IMR-90 (cell line): ENCODE results near the gene ABLIM3. TPM values are rescaled to one million over a fixed set of nuclear protein-coding genes. Genes with fewer than 3 reads are reported as not detected.

Source experiments
- ATAC-seq: fragments of 200-7000 bp; cut with Tn5 transposase; 2 replicates; pipeline ENCODE4 v1.9.1; 2020; ENCODE audit warnings: low read depth, mild to moderate bottlenecking, moderate library complexity
- BruUV-seq: library from RNA; stranded (reverse); fragments of 400-500 nt; replicated peaks from 2 replicates; lab custom pipeline; 2021; lab: Mats Ljungman, UMichigan
- CTCF ChIA-PET: fragments of 300-600 bp; formaldehyde crosslinking; extraction: SDS; loops from one replicate; lab custom pipeline; 2021; ENCODE audit warnings: antibody characterized with exemption; lab: Yijun Ruan, JAX
- POLR2A ChIA-PET: fragments of 300-600 bp; sonication (Branson Sonifier 250); formaldehyde crosslinking; loops from one replicate; lab custom pipeline; 2022; ENCODE audit warnings: antibody characterized with exemption; ENCODE audit not compliant: unreplicated experiment; lab: Charles Lee
- DNase-seq: peaks from one replicate; pipeline ENCODE4 v3.0.0; 2013
- H2AFZ ChIP-seq: replicated peaks from 2 replicates; pipeline ENCODE3; 2013; ENCODE audit warnings: low read length, mild to moderate bottlenecking; ENCODE audit not compliant: poor library complexity
- H2AK5ac ChIP-seq: 2 replicates; pipeline ENCODE4 v1.6.1; 2013; ENCODE audit warnings: low read depth, low read length, inconsistent platforms
- H2AK9ac ChIP-seq: replicated peaks from 2 replicates; pipeline ENCODE3; 2013; ENCODE audit warnings: mild to moderate bottlenecking, low read depth, low read length, moderate library complexity; ENCODE audit not compliant: poor library complexity
- H2BK120ac ChIP-seq: 2 replicates; pipeline ENCODE4 v1.6.1; 2013; ENCODE audit warnings: low read depth, low read length, inconsistent platforms
- H2BK15ac ChIP-seq: 3 replicates; pipeline ENCODE4 v1.6.1; 2013; ENCODE audit warnings: low read depth, low read length, inconsistent platforms
- H2BK20ac ChIP-seq: 2 replicates; pipeline ENCODE4 v1.6.1; 2013; ENCODE audit warnings: low read depth, mild to moderate bottlenecking, inconsistent platforms, low read length, moderate library complexity
- H2BK5ac ChIP-seq: 2 replicates; pipeline ENCODE4 v1.6.1; 2013; ENCODE audit warnings: mild to moderate bottlenecking, low read depth, low read length, inconsistent platforms; ENCODE audit not compliant: poor library complexity, severe bottlenecking
- H3K14ac ChIP-seq: replicated peaks from 2 replicates; pipeline ENCODE4 v1.6.1; 2013; ENCODE audit warnings: low read depth, low read length, inconsistent platforms
- H3K18ac ChIP-seq: 2 replicates; pipeline ENCODE4 v1.6.1; 2013; ENCODE audit warnings: low read depth, low read length, control low read depth
- H3K23ac ChIP-seq: 2 replicates; pipeline ENCODE4 v1.6.1; 2013; ENCODE audit warnings: low read depth, low read length, inconsistent platforms
- H3K27ac ChIP-seq: 2 replicates; pipeline ENCODE4 v1.5.1; 2013; ENCODE audit warnings: mild to moderate bottlenecking, control low read depth, low read length; ENCODE audit not compliant: insufficient read depth
- H3K27me3 ChIP-seq: 2 replicates; pipeline ENCODE4 v1.6.1; 2013; ENCODE audit warnings: low read length; ENCODE audit not compliant: control insufficient read depth, insufficient read depth
- H3K36me3 ChIP-seq: 2 replicates; pipeline ENCODE4 v1.6.1; 2013; ENCODE audit warnings: low read length, mixed read lengths; ENCODE audit not compliant: control insufficient read depth, insufficient read depth
- H3K4ac ChIP-seq: 2 replicates; pipeline ENCODE4 v1.6.1; 2013; ENCODE audit warnings: low read depth, low read length, inconsistent platforms
- H3K4me1 ChIP-seq: 2 replicates; pipeline ENCODE4 v1.6.1; 2013; ENCODE audit warnings: low read length, mixed read lengths; ENCODE audit not compliant: control insufficient read depth, insufficient read depth
- H3K4me2 ChIP-seq: 2 replicates; pipeline ENCODE4 v1.6.1; 2013; ENCODE audit warnings: low read depth, mild to moderate bottlenecking, control low read depth, low read length, moderate library complexity
- H3K4me3 ChIP-seq: 2 replicates; pipeline ENCODE4 v1.5.1; 2013; ENCODE audit warnings: low read depth, mild to moderate bottlenecking, control low read depth, low read length, moderate library complexity; ENCODE audit not compliant: insufficient read depth
- H3K56ac ChIP-seq: 2 replicates; pipeline ENCODE4 v1.6.1; 2013; ENCODE audit warnings: low read length, inconsistent platforms; ENCODE audit not compliant: insufficient read depth; ENCODE audit errors: extremely low read depth
- H3K79me1 ChIP-seq, 2 experiments: 2 replicates each; pipeline ENCODE4 v1.6.1; 2013; ENCODE audit warnings: low read length in 2 of 2, inconsistent platforms in 1 of 2, low read depth in 1 of 2
- H3K9ac ChIP-seq: 2 replicates; pipeline ENCODE4 v1.6.1; 2013; ENCODE audit warnings: low read depth, low read length, control low read depth
- H3K9me1 ChIP-seq: 2 replicates; pipeline ENCODE4 v1.6.1; 2013; ENCODE audit warnings: low read length, inconsistent platforms; ENCODE audit not compliant: insufficient read depth
- H3K9me3 ChIP-seq: 2 replicates; pipeline ENCODE4 v1.6.1; 2013; ENCODE audit warnings: low read length; ENCODE audit not compliant: control insufficient read depth, insufficient read depth
- H4K20me1 ChIP-seq: 2 replicates; pipeline ENCODE4 v1.6.1; 2013; ENCODE audit warnings: low read length, inconsistent platforms; ENCODE audit not compliant: insufficient read depth
- H4K5ac ChIP-seq: 2 replicates; pipeline ENCODE4 v1.6.1; 2013; ENCODE audit warnings: mild to moderate bottlenecking, low read depth, low read length, control low read depth
- H4K8ac ChIP-seq, 2 experiments: 2 replicates each; pipeline ENCODE4 v1.6.1; 2013; ENCODE audit warnings: low read depth in 2 of 2, low read length in 2 of 2, control low read depth in 1 of 2, inconsistent platforms in 1 of 2
- H4K91ac ChIP-seq: 2 replicates; pipeline ENCODE4 v1.6.1; 2013; ENCODE audit warnings: low read depth, low read length, inconsistent platforms; ENCODE audit not compliant: insufficient read depth
- BHLHE40 ChIP-seq: fragments of 150-350 bp; IDR thresholded peaks from 2 replicates; pipeline ENCODE4 v1.6.1; 2016; ENCODE audit warnings: mild to moderate bottlenecking, low read depth, low read length
- CTCF ChIP-seq: conservative IDR thresholded peaks from 2 replicates; pipeline ENCODE4 v1.5.1; 2012; ENCODE audit warnings: mild to moderate bottlenecking, low read depth, low read length, improper control_type of control experiment
- MAFK ChIP-seq: IDR thresholded peaks from 2 replicates; pipeline ENCODE4 v1.6.1; 2012; ENCODE audit warnings: low read depth, low read length, improper control_type of control experiment
- MAZ ChIP-seq: IDR thresholded peaks from 2 replicates; pipeline ENCODE4 v1.6.1; 2012; ENCODE audit warnings: low read depth, mild to moderate bottlenecking, low read length, improper control_type of control experiment, moderate library complexity, borderline replicate concordance
- MXI1 ChIP-seq: IDR thresholded peaks from 2 replicates; pipeline ENCODE4 v1.6.1; 2012; ENCODE audit warnings: low read depth, mild to moderate bottlenecking, low read length, moderate library complexity, borderline replicate concordance
- RAD21 ChIP-seq: IDR thresholded peaks from 2 replicates; pipeline ENCODE4 v1.6.1; 2012; ENCODE audit warnings: low read length, improper control_type of control experiment
- RFX5 ChIP-seq: IDR thresholded peaks from 2 replicates; pipeline ENCODE4 v1.8.0; 2012; ENCODE audit warnings: low read depth, mild to moderate bottlenecking, low read length, moderate library complexity
- SMC3 ChIP-seq: fragments of 150-350 bp; IDR thresholded peaks from 2 replicates; pipeline ENCODE4 v1.6.1; 2016; ENCODE audit warnings: low read depth, mild to moderate bottlenecking, antibody characterized with exemption, low read length, moderate library complexity
- USF2 ChIP-seq: fragments of 150-350 bp; IDR thresholded peaks from 2 replicates; pipeline ENCODE4 v1.6.1; 2017; ENCODE audit warnings: mild to moderate bottlenecking, antibody characterized with exemption, low read length, low read depth
- WGBS, 2 experiments: methylation state at CpG; one replicate each; pipeline versions ENCODE4 v1.1.5 to v1.1.7; 2013; ENCODE audit warnings: missing lambda C conversion rate in 2 of 2; ENCODE audit not compliant: insufficient read length in 1 of 2; ENCODE audit errors: extremely low coverage in 2 of 2; 5-methylcytosine and 5-hydroxymethylcytosine counted together
- dilution Hi-C: fragments of 300-500 bp; cut with HindIII; formaldehyde crosslinking; loops from one replicate; pipeline ENCODE4 v1.14.3; 2018; ENCODE audit warnings: low sequenced_read_pairs; ENCODE audit not compliant: unreplicated experiment
- in situ Hi-C: fragments of 300-500 bp; cut with MboI; formaldehyde crosslinking; loops from 3 replicates; pipeline ENCODE4 v1.14.3; 2019; ENCODE audit warnings: low sequenced_read_pairs, inconsistent platforms, mixed read lengths
- intact Hi-C: fragments of 100-400 bp; cut with micrococcal nuclease; formaldehyde crosslinking; loops from 2 replicates; pipeline ENCODE4 v1.10.0; 2022
- polyA plus RNA-seq, 3 experiments: library from polyadenylated mRNA; depleted of rRNA; stranded (reverse); fragments of >200 nt; gene quantifications; 2 replicates each; pipeline ENCODE4 v1.2.3, GENCODE V29; 2012; ENCODE audit warnings: low replicate concordance in 1 of 3
- total RNA-seq: library from RNA; depleted of rRNA; stranded (reverse); fragments of >200 nt; gene quantifications from 2 replicates; pipeline ENCODE4 v1.2.3, GENCODE V29; 2012

The ABLIM3 gene
- total and polyA plus RNA-seq, 2 of the 4 experiments (the other 2 are of a cell fraction), result 33.3 to 69.9 TPM

GRCh38 chr5:149138182-149138923 is 2.9 kb upstream of the ABLIM3 start (continued):
- no peak for TF ChIP-seq RFX5

GRCh38 chr5:149140197-149141002 is 893 bp upstream of the ABLIM3 start:
- Histone ChIP-seq H2BK120ac (peak overlapping the region; percentile 98), H2AFZ (no peak overlapping the region), H4K20me1 (no peaks in the 10 kb centered on the region), H3K4me2 (no peak overlapping the region), H3K4me1 (peaks cover 18% of the 10 kb centered on the region), H2BK20ac (peak overlapping the region; percentile 98; the same call in 1 of the 2 replicates), H2BK15ac (peak overlapping the region; percentile 93), H2AK5ac (peak overlapping the region; percentile 97), H3K9ac (no peak overlapping the region), H3K9me1 (peaks cover 18% of the 10 kb centered on the region; the same call in 1 of the 2 replicates), H3K27me3 (no peaks in the 10 kb centered on the region), H3K9me3 (no peaks in the 10 kb centered on the region), H4K5ac (peak overlapping the region; percentile 94), H3K4me3 (no peak overlapping the region), H4K91ac (peak overlapping the region; percentile 96), H3K14ac (peak overlapping the region; percentile 93), H3K4ac (peak overlapping the region; percentile 96), H3K79me1 (peaks cover 10 to 38% of the 10 kb centered on the region in 2 experiments), H3K36me3 (no peaks in the 10 kb centered on the region), H2BK5ac (peak overlapping the region; percentile 54), H2AK9ac (no peak overlapping the region), H3K27ac (no peak overlapping the region), H4K8ac (peak overlapping the region; percentile 79 to 98; a peak in 3 of 4 replicates), H3K23ac (no peak overlapping the region; the same call in 1 of the 2 replicates), H3K18ac (peak overlapping the region; percentile 42; the same call in 1 of the 2 replicates), H3K56ac (no peak overlapping the region)
- TF ChIP-seq USF2 (0 out of 2 replicates have a peak, but pooled peaks have one; percentile 29), BHLHE40 (0 out of 2 replicates have a peak, but pooled peaks have one; percentile 12), MAZ (no peak), SMC3 (no peak), CTCF (no peak), RAD21 (no peak), MXI1 (no peak), MAFK (no peak)
- no TSS peak for BruUV-seq
- DNase-seq (peak; percentile 30), ATAC-seq (no peak)
- WGBS, 2 experiments, result 100% methylated on average over 2 of the region's 11 CpGs; no CpG with 5 or more reads in 1 of the 2 experiments
- POLR2A ChIA-PET, result no interaction called here
- dilution Hi-C loops, result no loop called here
- intact Hi-C loops, result loop anchor here (1.0 to 10.0 kb wide), 4 partner anchors 34 to 424 kb away; partner anchors contain the start of gene GRPEL2
- CTCF ChIA-PET, result interaction anchor here (0.6 to 1.3 kb wide), 4 partner anchors 9 to 121 kb away, joined by 3 to 6 read pairs (median 3); no protein-coding TSS in a partner anchor
- in situ Hi-C loops, result loop anchor here (5.0 kb wide), 1 partner anchor 72 kb away; no protein-coding TSS in a partner anchor
